Spleen (tissue), 11 donors: ENCODE data around the gene ZNF146. TPM values are rescaled to one million over a fixed set of nuclear protein-coding genes. Genes with fewer than 3 reads are reported as not detected.

Source experiments
- DNase-seq: peaks from one replicate; pipeline ENCODE4 v3.0.0-alpha.2; 2020
- H3K27ac ChIP-seq, 8 donors: fragments of 200-600 bp; sonication (generic) in 7 of 8; 1 replicate in 4 of 8; 2 replicates in 4 of 8; pipeline versions ENCODE4 v1.5.0 to v1.8.0; 2016 to 2021; ENCODE audit warnings: inconsistent platforms in 4 of 8, mild to moderate bottlenecking in 4 of 8, moderate library complexity in 1 of 8
- H3K27me3 ChIP-seq, 7 donors: fragments of 200-600 bp; sonication (generic) in 6 of 7; replicated peaks in 1 of 7; 1 replicate in 4 of 7; 2 replicates in 3 of 7; pipeline versions ENCODE4 v1.5.0 to v1.8.0; 2016 to 2021; ENCODE audit warnings: inconsistent platforms in 3 of 7, mild to moderate bottlenecking in 1 of 7
- H3K36me3 ChIP-seq, 6 donors: fragments of 200-600 bp; sonication (generic) in 5 of 6; 1 replicate in 4 of 6; 2 replicates in 2 of 6; pipeline versions ENCODE4 v1.5.0 to v1.8.0; 2016 to 2021; ENCODE audit warnings: inconsistent platforms in 2 of 6
- H3K4me1 ChIP-seq, 6 donors: fragments of 200-600 bp; sonication (generic) in 5 of 6; 1 replicate in 3 of 6; 2 replicates in 3 of 6; pipeline versions ENCODE4 v1.5.0 to v1.8.0; 2016 to 2021; ENCODE audit warnings: inconsistent platforms in 3 of 6
- H3K4me3 ChIP-seq, 8 donors: fragments of 200-600 bp; sonication (generic) in 7 of 8; 1 replicate in 4 of 8; 2 replicates in 4 of 8; pipeline versions ENCODE4 v1.5.0 to v1.8.0; 2016 to 2021; ENCODE audit warnings: inconsistent platforms in 4 of 8, mild to moderate bottlenecking in 4 of 8, moderate library complexity in 2 of 8
- H3K9me3 ChIP-seq, 8 donors: fragments of 200-600 bp; sonication (generic) in 7 of 8; 1 replicate in 4 of 8; 2 replicates in 4 of 8; pipeline versions ENCODE4 v1.5.0 to v1.8.0; 2016 to 2021; ENCODE audit warnings: inconsistent platforms in 4 of 8
- POLR2A ChIP-seq, 3 donors: fragments of 450-650 bp; IDR thresholded peaks; one replicate each; pipeline ENCODE4 v1.5.1; 2017; ENCODE audit warnings: antibody characterized with exemption in 3 of 3, mild to moderate bottlenecking in 1 of 3
- POLR2AphosphoS5 ChIP-seq, 3 donors: sonication (generic); formaldehyde crosslinking; IDR thresholded peaks; one replicate each; pipeline ENCODE4 v1.5.1; 2017; ENCODE audit warnings: antibody characterized with exemption in 3 of 3
- WGBS, 5 donors: extraction: QIAGEN DNeasy Blood & Tissue Kit in 3 of 5; methylation state at CpG; one replicate each; pipeline versions ENCODE4 v1.1.5 to v1.1.7; 2013 to 2018; 5-methylcytosine and 5-hydroxymethylcytosine counted together
- intact Hi-C: fragments of 100-400 bp; cut with DNase I; formaldehyde crosslinking; loops from one replicate; pipeline ENCODE4 v1.15.0; 2023; ENCODE audit warnings: low total_unique reads
- polyA plus RNA-seq, 3 donors: library from polyadenylated mRNA; stranded (reverse); fragments of 200-250 nt; gene quantifications; one replicate each; pipeline ENCODE4 v1.2.1, GENCODE V29; 2013
- total RNA-seq, 7 donors: library from RNA; depleted of rRNA in 3 of 7; stranded (reverse); fragments of >200 nt in 3 of 7; fragmentation: NEBNext Ultra II Directional in 4 of 7; extraction: Animal tissue kit (Norgen Biotek cat#: 25700) in 4 of 7; gene quantifications; one replicate each; pipeline versions ENCODE4 v1.1.0 to v1.2.1, GENCODE V29; 2016 to 2021
- TF ChIP-seq, protein P1 (sequence below), 11 experiments: fragments of 200-600 bp in 7 of 11; fragments of 450-650 bp in 4 of 11; sonication (generic) in 4 of 11; IDR thresholded peaks in 8 of 11; conservative IDR thresholded peaks in 3 of 11; 1 replicate in 7 of 11; 2 replicates in 4 of 11; pipeline versions ENCODE4 v1.4.0 to v1.8.0; 2016 to 2021; ENCODE audit warnings: antibody characterized with exemption in 11 of 11, inconsistent platforms in 4 of 11, mild to moderate bottlenecking in 1 of 11
- donor health status: healthy with polysubstance abuse.
- donor health status: DM: no; HTN: no; CAD: no; lungs with moderate emphysema.
- donor health status: DM: no; HTN: no; CAD: no.
- donor health status: Bipolar disorder and iron deficiency.
- donor health status: healthy.
- donor health status: DM: no; HTN: no; CAD: no.
- donor health status: DM: yes; HTN: yes; CAD: no.

Gene ZNF146
- total and polyA plus RNA-seq, 10 donors, result 19.1 to 66.3 (median 46.8) TPM

GRCh38 chr19:36256064-36256463, 41.2 kb downstream of the ZNF146 start:
- Histone ChIP-seq H3K27me3 (peaks cover 0 to 5% (median 0%) of the 10 kb centered on the region in 7 donors), H3K27ac (no peak overlapping the region), H3K4me1 (no peaks in the 10 kb centered on the region), H3K4me3 (no peak overlapping the region), H3K36me3 (no peaks in the 10 kb centered on the region), H3K9me3 (peaks cover 0 to 82% (median 45%) of the 10 kb centered on the region in 8 donors)
- TF ChIP-seq, protein P1, sequence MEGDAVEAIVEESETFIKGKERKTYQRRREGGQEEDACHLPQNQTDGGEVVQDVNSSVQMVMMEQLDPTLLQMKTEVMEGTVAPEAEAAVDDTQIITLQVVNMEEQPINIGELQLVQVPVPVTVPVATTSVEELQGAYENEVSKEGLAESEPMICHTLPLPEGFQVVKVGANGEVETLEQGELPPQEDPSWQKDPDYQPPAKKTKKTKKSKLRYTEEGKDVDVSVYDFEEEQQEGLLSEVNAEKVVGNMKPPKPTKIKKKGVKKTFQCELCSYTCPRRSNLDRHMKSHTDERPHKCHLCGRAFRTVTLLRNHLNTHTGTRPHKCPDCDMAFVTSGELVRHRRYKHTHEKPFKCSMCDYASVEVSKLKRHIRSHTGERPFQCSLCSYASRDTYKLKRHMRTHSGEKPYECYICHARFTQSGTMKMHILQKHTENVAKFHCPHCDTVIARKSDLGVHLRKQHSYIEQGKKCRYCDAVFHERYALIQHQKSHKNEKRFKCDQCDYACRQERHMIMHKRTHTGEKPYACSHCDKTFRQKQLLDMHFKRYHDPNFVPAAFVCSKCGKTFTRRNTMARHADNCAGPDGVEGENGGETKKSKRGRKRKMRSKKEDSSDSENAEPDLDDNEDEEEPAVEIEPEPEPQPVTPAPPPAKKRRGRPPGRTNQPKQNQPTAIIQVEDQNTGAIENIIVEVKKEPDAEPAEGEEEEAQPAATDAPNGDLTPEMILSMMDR (IDR thresholded peaks at IDR 0.05 in 8 of 11, conservative IDR thresholded peaks at IDR 0.05 in 3 of 11), result no peak
- TF ChIP-seq POLR2A (IDR thresholded peaks at IDR 0.05), result no peak
- no peak for TF ChIP-seq POLR2AphosphoS5 (IDR thresholded peaks at IDR 0.05)
- WGBS, 5 donors, result 94 to 97% (median 95%) methylated on average over 15 of the region's 15 CpGs
- no peak for DNase-seq
- intact Hi-C loops, result no loop called here

GRCh38 chr19:36256853-36257519, 42.1 kb downstream of the ZNF146 start:
- no peak for DNase-seq
- Histone ChIP-seq H3K9me3 (peaks cover 0 to 73% (median 38%) of the 10 kb centered on the region in 8 donors), H3K27ac (no peak overlapping the region), H3K4me1 (no peaks in the 10 kb centered on the region), H3K27me3 (peaks cover 0 to 5% (median 0%) of the 10 kb centered on the region in 7 donors), H3K4me3 (peak overlapping the region; percentile 13 to 64 (median 34)), H3K36me3 (no peaks in the 10 kb centered on the region)
- intact Hi-C loops, result no loop called here
- WGBS, 5 donors, result 61 to 75% (median 67%) methylated on average over 34 to 42 of the region's 42 CpGs
- TF ChIP-seq POLR2AphosphoS5 (IDR thresholded peaks at IDR 0.05), result no peak
- TF ChIP-seq, protein P1 (IDR thresholded peaks at IDR 0.05 in 8 of 11, conservative IDR thresholded peaks at IDR 0.05 in 3 of 11), result no peak
- no peak for TF ChIP-seq POLR2A (IDR thresholded peaks at IDR 0.05)

DNA sequence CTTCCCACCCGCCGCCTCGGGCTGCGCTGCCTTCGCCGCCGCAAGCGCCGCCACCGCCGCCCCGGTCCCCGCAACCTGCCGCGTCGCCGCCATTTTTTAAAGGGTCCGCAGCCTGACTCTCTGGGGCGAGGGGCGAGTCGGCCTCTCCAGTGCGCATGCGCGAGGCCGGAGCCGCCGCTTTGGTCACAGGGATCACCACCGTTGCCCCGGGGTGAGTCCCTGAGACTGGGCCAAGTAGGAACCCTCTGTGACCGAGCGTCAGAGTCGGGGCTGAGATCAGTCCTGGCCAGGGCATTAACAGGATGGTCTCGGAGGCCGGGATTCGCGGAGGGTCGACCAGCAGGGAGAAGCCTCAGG, 42.6 kb downstream of the ZNF146 start:
- no peak overlapping the region for H3K27ac ChIP-seq
- peak in 1 of 3 donors; percentile 53 for TF ChIP-seq POLR2AphosphoS5 (IDR thresholded peaks at IDR 0.05)
- no peak for TF ChIP-seq POLR2A (IDR thresholded peaks at IDR 0.05)
- no peak for DNase-seq
- H3K27me3 ChIP-seq, result peaks cover 0 to 5% (median 0%) of the 10 kb centered on the region in 7 donors
- peak overlapping the region; percentile 13 to 64 (median 34) for H3K4me3 ChIP-seq
- peaks cover 0 to 67% (median 34%) of the 10 kb centered on the region in 8 donors for H3K9me3 ChIP-seq
- 15 to 27% (median 20%) methylated on average over 18 to 37 of the region's 37 CpGs for WGBS, 5 donors
- no peaks in the 10 kb centered on the region for H3K36me3 ChIP-seq
- intact Hi-C loops, result no loop called here
- no peaks in the 10 kb centered on the region for H3K4me1 ChIP-seq

DNA sequence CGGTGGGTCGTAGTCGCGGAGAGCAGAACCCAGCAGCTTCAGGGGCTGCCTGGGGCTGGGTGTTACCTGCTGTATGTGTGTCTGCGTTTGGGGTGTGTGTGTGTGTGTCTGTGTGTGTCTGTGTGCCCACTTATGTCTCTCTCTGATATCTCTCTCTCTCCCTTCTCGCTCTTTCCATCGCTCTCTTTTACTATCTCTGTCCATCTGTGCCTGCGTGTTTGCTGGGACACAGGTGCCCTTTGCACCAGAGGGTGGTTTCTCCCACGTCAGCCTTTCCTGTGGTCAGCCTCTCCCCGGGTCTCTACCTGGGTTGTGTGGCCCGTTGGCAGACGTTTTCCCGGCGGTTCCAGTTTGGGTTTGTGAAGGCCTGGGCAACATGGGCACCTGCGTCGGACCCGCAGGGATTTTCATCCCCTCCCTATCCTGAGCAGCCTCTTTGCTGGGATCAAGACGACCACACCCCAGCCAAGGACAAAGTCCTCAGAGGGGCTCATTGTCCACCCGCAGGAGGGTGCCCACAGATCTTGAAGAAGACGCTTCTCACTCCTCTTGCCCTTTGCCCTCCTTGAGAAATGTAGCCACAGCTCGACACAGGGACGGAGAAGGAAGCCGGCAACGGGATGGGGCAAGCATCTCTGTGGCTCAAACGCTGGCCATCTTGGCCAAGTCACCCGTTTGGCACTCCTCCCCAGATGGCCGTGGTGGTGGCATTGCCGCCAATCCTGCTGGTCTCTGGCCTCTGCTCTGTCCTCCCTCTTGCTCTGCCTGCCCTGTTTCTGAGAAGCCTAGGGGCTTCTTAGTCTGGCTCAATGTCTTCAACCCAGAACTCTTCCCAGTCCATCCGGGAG, 43.3 kb downstream of the ZNF146 start:
- Histone ChIP-seq H3K4me3 (peak overlapping the region in 5 of 8 donors; percentile 17 to 64 (median 40)), H3K27me3 (peaks cover 0 to 5% (median 0%) of the 10 kb centered on the region in 7 donors), H3K4me1 (no peaks in the 10 kb centered on the region), H3K9me3 (peaks cover 0 to 60% (median 32%) of the 10 kb centered on the region in 8 donors), H3K27ac (no peak overlapping the region), H3K36me3 (no peaks in the 10 kb centered on the region)
- WGBS, 5 donors, result 85 to 90% (median 88%) methylated on average over 25 to 29 of the region's 29 CpGs
- DNase-seq, result no peak
- intact Hi-C loops, result no loop called here
- TF ChIP-seq, protein P1 (IDR thresholded peaks at IDR 0.05 in 8 of 11, conservative IDR thresholded peaks at IDR 0.05 in 3 of 11), result no peak
- TF ChIP-seq POLR2AphosphoS5 (IDR thresholded peaks at IDR 0.05) (no peak), POLR2A (IDR thresholded peaks at IDR 0.05) (no peak)
